HepG2 (cell line): ENCODE measurements around the gene IL2RA.
"Not testable (repeated sequence)": the region's sequence is repeated elsewhere in the genome, so short reads cannot be mapped to it uniquely, and the experiment has no call there.

ENCODE experiments used
- EZH2 ChIP-seq: conservative IDR thresholded peaks from 2 replicates; pipeline ENCODE4 v1.6.1; 2012; ENCODE audit warnings: mild to moderate bottlenecking, low read depth, low read length, moderate library complexity
- MAX ChIP-seq: IDR thresholded peaks from 2 replicates; pipeline ENCODE4 v1.6.1; 2012; ENCODE audit warnings: inconsistent platforms
- NR2C2 ChIP-seq: sonication (generic); formaldehyde crosslinking; IDR thresholded peaks from 2 replicates; pipeline ENCODE4 v1.4.0; 2020; ENCODE audit warnings: missing genetic modification reagents, mild to moderate bottlenecking, moderate library complexity, borderline replicate concordance
- NR2F1 ChIP-seq, 2 experiments: fragments of 450-650 bp in 1 of 2; formaldehyde crosslinking in 1 of 2; IDR thresholded peaks; 2 replicates each; pipeline versions ENCODE4 v1.5.0 to v1.6.1; 2016 to 2020; ENCODE audit warnings: mild to moderate bottlenecking in 1 of 2, missing compliant biosample characterization in 1 of 2, missing genetic modification reagents in 1 of 2, moderate library complexity in 1 of 2
- RAD21 ChIP-seq: fragments of 450-650 bp; formaldehyde crosslinking; IDR thresholded peaks from 2 replicates; pipeline ENCODE4 v1.5.0; 2020; ENCODE audit warnings: mild to moderate bottlenecking
- SP2 ChIP-seq: sonication (generic); formaldehyde crosslinking; IDR thresholded peaks from 2 replicates; pipeline ENCODE4 v1.5.1; 2020; ENCODE audit warnings: mild to moderate bottlenecking, missing genetic modification reagents
- YY1 ChIP-seq: IDR thresholded peaks from 2 replicates; pipeline ENCODE4 v1.6.1; 2011; ENCODE audit warnings: low read length, low read depth, moderate library complexity, mild to moderate bottlenecking; ENCODE audit not compliant: insufficient read depth, insufficient replicate concordance
- ZNF138 ChIP-seq: sonication (generic); formaldehyde crosslinking; IDR thresholded peaks from 2 replicates; pipeline ENCODE4 v1.5.0; 2020; ENCODE audit warnings: mild to moderate bottlenecking, low read depth, missing genetic modification reagents
- ZNF317 ChIP-seq: sonication (generic); formaldehyde crosslinking; IDR thresholded peaks from 2 replicates; pipeline ENCODE4 v1.5.0; 2020; ENCODE audit warnings: mild to moderate bottlenecking, missing genetic modification reagents
- ZNF329 ChIP-seq: sonication (generic); formaldehyde crosslinking; IDR thresholded peaks from 2 replicates; pipeline ENCODE4 v1.9.0; 2021; ENCODE audit warnings: low read depth, mild to moderate bottlenecking, missing genetic modification reagents
- ZNF350 ChIP-seq: sonication (generic); formaldehyde crosslinking; IDR thresholded peaks from 2 replicates; pipeline ENCODE4 v1.4.0; 2020; ENCODE audit warnings: mild to moderate bottlenecking, low read depth, missing genetic modification reagents, borderline replicate concordance
- ZNF512 ChIP-seq: sonication (generic); formaldehyde crosslinking; IDR thresholded peaks from 2 replicates; pipeline ENCODE4 v1.4.0; 2020; ENCODE audit warnings: mild to moderate bottlenecking, missing genetic modification reagents
- TF ChIP-seq, protein P1 (sequence below): sonication (generic); formaldehyde crosslinking; IDR thresholded peaks from 2 replicates; pipeline ENCODE4 v1.5.0; 2020; ENCODE audit warnings: mild to moderate bottlenecking, missing genetic modification reagents, moderate library complexity
- TF ChIP-seq, protein P2 (sequence below), 2 experiments: IDR thresholded peaks; 2 replicates each; pipeline ENCODE4 v1.6.1; 2011 to 2012; ENCODE audit warnings: low read length in 2 of 2, borderline replicate concordance in 1 of 2, low read depth in 1 of 2, mild to moderate bottlenecking in 1 of 2, moderate library complexity in 1 of 2

GRCh38 chr10:6043377-6043776 is 18.8 kb downstream of the IL2RA start:
- not testable (repeated sequence) for TF ChIP-seq ZNF329; ZNF350 (CRISPR knock-in tag); RAD21 (CRISPR knock-in tag); ZNF317 (CRISPR knock-in tag); MAX; YY1; NR2F1 (CRISPR knock-in tag; IDR thresholded peaks at IDR 0.05); ZNF512; ZNF138 (CRISPR knock-in tag); EZH2; NR2C2; SP2
- TF ChIP-seq, protein P1, sequence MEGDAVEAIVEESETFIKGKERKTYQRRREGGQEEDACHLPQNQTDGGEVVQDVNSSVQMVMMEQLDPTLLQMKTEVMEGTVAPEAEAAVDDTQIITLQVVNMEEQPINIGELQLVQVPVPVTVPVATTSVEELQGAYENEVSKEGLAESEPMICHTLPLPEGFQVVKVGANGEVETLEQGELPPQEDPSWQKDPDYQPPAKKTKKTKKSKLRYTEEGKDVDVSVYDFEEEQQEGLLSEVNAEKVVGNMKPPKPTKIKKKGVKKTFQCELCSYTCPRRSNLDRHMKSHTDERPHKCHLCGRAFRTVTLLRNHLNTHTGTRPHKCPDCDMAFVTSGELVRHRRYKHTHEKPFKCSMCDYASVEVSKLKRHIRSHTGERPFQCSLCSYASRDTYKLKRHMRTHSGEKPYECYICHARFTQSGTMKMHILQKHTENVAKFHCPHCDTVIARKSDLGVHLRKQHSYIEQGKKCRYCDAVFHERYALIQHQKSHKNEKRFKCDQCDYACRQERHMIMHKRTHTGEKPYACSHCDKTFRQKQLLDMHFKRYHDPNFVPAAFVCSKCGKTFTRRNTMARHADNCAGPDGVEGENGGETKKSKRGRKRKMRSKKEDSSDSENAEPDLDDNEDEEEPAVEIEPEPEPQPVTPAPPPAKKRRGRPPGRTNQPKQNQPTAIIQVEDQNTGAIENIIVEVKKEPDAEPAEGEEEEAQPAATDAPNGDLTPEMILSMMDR (CRISPR knock-in tag), result not testable (repeated sequence)
- TF ChIP-seq, protein P2, sequence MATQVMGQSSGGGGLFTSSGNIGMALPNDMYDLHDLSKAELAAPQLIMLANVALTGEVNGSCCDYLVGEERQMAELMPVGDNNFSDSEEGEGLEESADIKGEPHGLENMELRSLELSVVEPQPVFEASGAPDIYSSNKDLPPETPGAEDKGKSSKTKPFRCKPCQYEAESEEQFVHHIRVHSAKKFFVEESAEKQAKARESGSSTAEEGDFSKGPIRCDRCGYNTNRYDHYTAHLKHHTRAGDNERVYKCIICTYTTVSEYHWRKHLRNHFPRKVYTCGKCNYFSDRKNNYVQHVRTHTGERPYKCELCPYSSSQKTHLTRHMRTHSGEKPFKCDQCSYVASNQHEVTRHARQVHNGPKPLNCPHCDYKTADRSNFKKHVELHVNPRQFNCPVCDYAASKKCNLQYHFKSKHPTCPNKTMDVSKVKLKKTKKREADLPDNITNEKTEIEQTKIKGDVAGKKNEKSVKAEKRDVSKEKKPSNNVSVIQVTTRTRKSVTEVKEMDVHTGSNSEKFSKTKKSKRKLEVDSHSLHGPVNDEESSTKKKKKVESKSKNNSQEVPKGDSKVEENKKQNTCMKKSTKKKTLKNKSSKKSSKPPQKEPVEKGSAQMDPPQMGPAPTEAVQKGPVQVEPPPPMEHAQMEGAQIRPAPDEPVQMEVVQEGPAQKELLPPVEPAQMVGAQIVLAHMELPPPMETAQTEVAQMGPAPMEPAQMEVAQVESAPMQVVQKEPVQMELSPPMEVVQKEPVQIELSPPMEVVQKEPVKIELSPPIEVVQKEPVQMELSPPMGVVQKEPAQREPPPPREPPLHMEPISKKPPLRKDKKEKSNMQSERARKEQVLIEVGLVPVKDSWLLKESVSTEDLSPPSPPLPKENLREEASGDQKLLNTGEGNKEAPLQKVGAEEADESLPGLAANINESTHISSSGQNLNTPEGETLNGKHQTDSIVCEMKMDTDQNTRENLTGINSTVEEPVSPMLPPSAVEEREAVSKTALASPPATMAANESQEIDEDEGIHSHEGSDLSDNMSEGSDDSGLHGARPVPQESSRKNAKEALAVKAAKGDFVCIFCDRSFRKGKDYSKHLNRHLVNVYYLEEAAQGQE (IDR thresholded peaks at IDR 0.05; ENCODE audit: borderline replicate concordance in 1 of 2, low read depth in 1 of 2, low read length in 2 of 2), result not testable (repeated sequence)
